ENCODE measurements around the gene GXYLT1.

- TF ChIP-seq POLR2AphosphoS5 (IDR thresholded peaks at IDR 0.05) (no peak), POLR2A (IDR thresholded peaks at IDR 0.05) (no peak), CTCF (IDR thresholded peaks at IDR 0.05 in 8 of 11, conservative IDR thresholded peaks at IDR 0.05 in 3 of 11) (no peak)
Observed at GRCh38 chr12:42178101-42178500, 33.4 kb upstream of the GXYLT1 start.

All from spleen (tissue), 7 donors.